Heart right ventricle (tissue), 16 donors: ENCODE results near the gene KLRC3. TPM values are rescaled to one million over a fixed set of nuclear protein-coding genes. Genes with fewer than 3 reads are reported as not detected.
"Not testable (repeated sequence)": the region's sequence is repeated elsewhere in the genome, so short reads cannot be mapped to it uniquely, and the experiment has no call there.

Experiments
- ATAC-seq, 8 donors: fragments of 200-7000 bp; cut with Tn5 transposase; one replicate each; pipeline ENCODE4 v1.9.1; 2020; ENCODE audit warnings: mild to moderate bottlenecking in 8 of 8, moderate library complexity in 8 of 8, moderate number of reproducible peaks in 1 of 8
- DNase-seq, 2 donors: peaks; one replicate each; pipeline ENCODE4 v3.0.0-alpha.2; 2020
- H3K27ac ChIP-seq, 10 donors: fragments of 200-600 bp; sonication (generic) in 2 of 10; one replicate each; pipeline versions ENCODE4 v1.5.0 to v1.8.0; 2020 to 2022; ENCODE audit warnings: mild to moderate bottlenecking in 3 of 10
- H3K27me3 ChIP-seq, 7 donors: fragments of 200-600 bp; one replicate each; pipeline ENCODE4 v1.8.0; 2021 to 2022; ENCODE audit warnings: mild to moderate bottlenecking in 2 of 7
- H3K36me3 ChIP-seq, 9 donors: fragments of 200-600 bp; sonication (generic) in 1 of 9; one replicate each; pipeline versions ENCODE4 v1.5.0 to v1.8.0; 2020 to 2022; ENCODE audit warnings: mild to moderate bottlenecking in 2 of 9
- H3K4me1 ChIP-seq, 9 donors: fragments of 200-600 bp; sonication (generic) in 1 of 9; one replicate each; pipeline versions ENCODE4 v1.5.0 to v1.8.0; 2020 to 2022; ENCODE audit warnings: mild to moderate bottlenecking in 4 of 9
- H3K4me3 ChIP-seq, 10 donors: fragments of 200-600 bp; sonication (generic) in 2 of 10; one replicate each; pipeline versions ENCODE4 v1.5.0 to v1.8.0; 2020 to 2022; ENCODE audit warnings: mild to moderate bottlenecking in 7 of 10, moderate library complexity in 2 of 10
- H3K9me3 ChIP-seq, 11 donors: fragments of 200-600 bp in 10 of 11; sonication (generic) in 2 of 11; one replicate each; pipeline versions ENCODE4 v1.5.0 to v1.8.0; 2013 to 2022; ENCODE audit warnings: mild to moderate bottlenecking in 2 of 11, control low read depth in 1 of 11, moderate library complexity in 1 of 11
- CTCF ChIP-seq, 9 donors: fragments of 200-600 bp; sonication (generic) in 2 of 9; IDR thresholded peaks; one replicate each; pipeline versions ENCODE4 v1.5.0 to v1.8.0; 2021 to 2022; ENCODE audit warnings: antibody characterized with exemption in 9 of 9, mild to moderate bottlenecking in 5 of 9, moderate library complexity in 1 of 9
- WGBS, 2 donors: extraction: QIAGEN DNeasy Blood & Tissue Kit; methylation state at CpG; one replicate each; pipeline ENCODE4 v1.1.7; 2013; ENCODE audit warnings: inconsistent platforms in 1 of 2; 5-methylcytosine and 5-hydroxymethylcytosine counted together
- intact Hi-C, 10 donors: fragments of 100-400 bp; cut with DNase I; formaldehyde crosslinking; loops; one replicate each; pipeline versions ENCODE4 v1.11.1 to v1.14.2; 2022
- polyA plus RNA-seq, 2 donors: library from polyadenylated mRNA; stranded (reverse); fragments of 200-250 nt; gene quantifications; one replicate each; pipeline ENCODE4 v1.2.3, GENCODE V29; 2013
- total RNA-seq, 10 donors: library from RNA; stranded (reverse); fragmentation: NEBNext Ultra II Directional in 3 of 10; extraction: Animal tissue kit (Norgen Biotek cat#: 25700) in 3 of 10; gene quantifications; one replicate each; pipeline versions ENCODE4 v1.2.1 to v1.2.4, GENCODE V29; 2021 to 2023
- donor health status: Arrhythmogenic right ventricular cardiomyopathy.
- donor health status: ischemic (EF 13 %, LVEDD 7.1; RV severe dilation, severe dysfunction).
- donor health status: healthy with polysubstance abuse.
- donor health status: DM: no; HTN: yes; CAD: no.
- donor health status: DM: no; HTN: no; CAD: no.
- donor health status: ischemic (EF 25% LVEDD 6.9; RV normal size, moderate dysfunction).
- donor health status: ischemic (EF 25% LVEDD 5.7; RV mildly dilated, moderate dysfunction).
- donor health status: healthy.
- donor health status: DM: yes; HTN: yes; CAD: no.
- donor health status: Ischemic cardiomyopathy.
- donor health status: ischemic (EF 35%, LVEDD 5.7; RV mildly dilated, moderate dysfunction).
- donor health status: nonischemic (EF 11% LVEDD 7.7; RV severe dilation, severe dysfunction).
- donor health status: DM: yes; HTN: yes; CAD: no.
- donor health status: PGD.
- donor health status: ischemic (EF 29% LVEDD 5.4; RV normal size, mild dysfunction).
- donor health status: nonischemic (EF 23%, LVEDD 6.1; RV moderate dilation, normal function).

The KLRC3 gene
- total and polyA plus RNA-seq, 12 donors = 0.07 to 0.62 TPM; not detected in 10

GRCh38 chr12:10388624-10389413 lies 31.6 kb downstream of the KLRC3 start:
- intact Hi-C loops = no loop called here
- H3K4me1 ChIP-seq = peaks cover 0 to 16% (median 0%) of the 10 kb centered on the region in 9 donors
- DNase-seq (no peak), ATAC-seq (no peak)
- H3K27me3 ChIP-seq = no peaks in the 10 kb centered on the region
- H3K36me3 ChIP-seq = no peaks in the 10 kb centered on the region
- peak overlapping the region in 1 of 10 donors; percentile 34 for H3K4me3 ChIP-seq
- no peak for TF ChIP-seq CTCF (IDR thresholded peaks at IDR 0.05)
- H3K27ac ChIP-seq = peak overlapping the region in 1 of 10 donors; percentile 63
- peaks cover 0 to 11% (median 5%) of the 10 kb centered on the region in 11 donors for H3K9me3 ChIP-seq
- 75 to 78% methylated on average over 9 of the region's 9 CpGs for WGBS, 2 donors

GRCh38 chr12:10387498-10387897 lies 32.9 kb downstream of the KLRC3 start:
- ATAC-seq, DNase-seq, H3K4me1 ChIP-seq, H3K36me3 ChIP-seq, H3K27me3 ChIP-seq, intact Hi-C loops: not testable (repeated sequence)
- Histone ChIP-seq H3K27ac (peak overlapping the region in 1 of 10 donors; percentile 63), H3K4me3 (peak overlapping the region in 1 of 10 donors; percentile 34), H3K9me3 (peaks cover 0 to 16% (median 5%) of the 10 kb centered on the region in 11 donors)
- WGBS, 2 donors = 90 to 92% methylated on average over 6 of the region's 6 CpGs

- 44 to 59% methylated on average over 1 of the region's 1 CpG for WGBS, 2 donors
- Histone ChIP-seq H3K9me3 (peaks cover 0 to 16% (median 5%) of the 10 kb centered on the region in 11 donors), H3K36me3 (no peaks in the 10 kb centered on the region), H3K4me1 (peaks cover 0 to 1% (median 0%) of the 10 kb centered on the region in 9 donors), H3K27ac (peak overlapping the region in 1 of 10 donors; percentile 63), H3K4me3 (peak overlapping the region in 1 of 10 donors; percentile 34), H3K27me3 (no peaks in the 10 kb centered on the region)
- no peak for TF ChIP-seq CTCF (IDR thresholded peaks at IDR 0.05)
- intact Hi-C loops = no loop called here
- no peak for ATAC-seq
- DNase-seq = no peak
Measured at GRCh38 chr12:10386857-10387256, 33.5 kb downstream of the KLRC3 start.

GRCh38 chr12:10385166-10385613 lies 35.2 kb downstream of the KLRC3 start:
- DNase-seq = no peak
- peaks cover 0 to 16% (median 5%) of the 10 kb centered on the region in 11 donors for H3K9me3 ChIP-seq
- peak overlapping the region in 1 of 10 donors; percentile 63 for H3K27ac ChIP-seq
- no peaks in the 10 kb centered on the region for H3K27me3 ChIP-seq
- H3K4me3 ChIP-seq = peak overlapping the region in 1 of 10 donors; percentile 22
- no peaks in the 10 kb centered on the region for H3K4me1 ChIP-seq
- no peak for TF ChIP-seq CTCF (IDR thresholded peaks at IDR 0.05)
- WGBS, 2 donors = 68 to 78% methylated on average over 2 of the region's 2 CpGs
- ATAC-seq = no peak
- intact Hi-C loops = no loop called here
- no peaks in the 10 kb centered on the region for H3K36me3 ChIP-seq

- WGBS, 2 donors = 86 to 87% methylated on average over 3 of the region's 3 CpGs
- no peak for ATAC-seq
- H3K9me3 ChIP-seq = peaks cover 0 to 16% (median 5%) of the 10 kb centered on the region in 11 donors
Measured at GRCh38 chr12:10384191-10384590, 36.2 kb downstream of the KLRC3 start.

More at GRCh38 chr12:10384191-10384590, 36.2 kb downstream of the KLRC3 start:
- Histone ChIP-seq H3K36me3 (no peaks in the 10 kb centered on the region), H3K27ac (peak overlapping the region in 1 of 10 donors; percentile 37), H3K4me3 (peak overlapping the region in 1 of 10 donors; percentile 17), H3K27me3 (no peaks in the 10 kb centered on the region), H3K4me1 (no peaks in the 10 kb centered on the region)
- no peak for TF ChIP-seq CTCF (IDR thresholded peaks at IDR 0.05)
- DNase-seq = no peak
- intact Hi-C loops = no loop called here
